Measurements from ENCODE around the gene CTTN.

DNA sequence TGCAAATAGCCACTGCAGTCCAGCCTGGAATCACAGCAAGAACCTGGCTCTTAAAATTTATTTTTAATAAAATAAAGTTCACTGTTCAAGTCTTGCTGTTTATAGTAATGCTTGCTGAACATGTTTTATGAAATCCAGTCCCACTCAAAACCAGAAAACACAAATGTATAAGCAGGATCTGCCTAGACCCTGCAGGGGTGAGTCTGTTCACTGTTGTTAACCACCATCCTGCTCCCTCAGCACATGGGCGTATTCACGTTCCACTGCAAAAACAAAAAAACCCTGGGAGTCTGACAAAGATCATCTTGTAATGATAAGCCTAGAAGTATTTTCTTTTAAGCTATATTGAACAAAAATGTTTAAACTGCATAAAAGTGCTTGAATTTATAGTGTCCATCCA lies 45.0 kb upstream of the CTTN start:
- TF ChIP-seq CEBPB (IDR thresholded peaks at IDR 0.05; ENCODE audit: borderline replicate concordance in 1 of 2, low read depth in 2 of 2, low read length in 2 of 2) = no peak
- no peak for TF ChIP-seq STAT1 (conservative IDR thresholded peaks at IDR 0.05)
- no peak for TF ChIP-seq TCF3 (IDR thresholded peaks at IDR 0.05; ENCODE audit: borderline replicate concordance, insufficient read depth, low read depth, low read length)
- no peak for TF ChIP-seq MYB (IDR thresholded peaks at IDR 0.05; ENCODE audit: borderline replicate concordance, low read depth, low read length)
- TF ChIP-seq, protein P1, sequence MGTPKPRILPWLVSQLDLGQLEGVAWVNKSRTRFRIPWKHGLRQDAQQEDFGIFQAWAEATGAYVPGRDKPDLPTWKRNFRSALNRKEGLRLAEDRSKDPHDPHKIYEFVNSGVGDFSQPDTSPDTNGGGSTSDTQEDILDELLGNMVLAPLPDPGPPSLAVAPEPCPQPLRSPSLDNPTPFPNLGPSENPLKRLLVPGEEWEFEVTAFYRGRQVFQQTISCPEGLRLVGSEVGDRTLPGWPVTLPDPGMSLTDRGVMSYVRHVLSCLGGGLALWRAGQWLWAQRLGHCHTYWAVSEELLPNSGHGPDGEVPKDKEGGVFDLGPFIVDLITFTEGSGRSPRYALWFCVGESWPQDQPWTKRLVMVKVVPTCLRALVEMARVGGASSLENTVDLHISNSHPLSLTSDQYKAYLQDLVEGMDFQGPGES (IDR thresholded peaks at IDR 0.05) = no peak
